ENCODE data around the gene COL16A1.

The COL16A1 gene

DNA sequence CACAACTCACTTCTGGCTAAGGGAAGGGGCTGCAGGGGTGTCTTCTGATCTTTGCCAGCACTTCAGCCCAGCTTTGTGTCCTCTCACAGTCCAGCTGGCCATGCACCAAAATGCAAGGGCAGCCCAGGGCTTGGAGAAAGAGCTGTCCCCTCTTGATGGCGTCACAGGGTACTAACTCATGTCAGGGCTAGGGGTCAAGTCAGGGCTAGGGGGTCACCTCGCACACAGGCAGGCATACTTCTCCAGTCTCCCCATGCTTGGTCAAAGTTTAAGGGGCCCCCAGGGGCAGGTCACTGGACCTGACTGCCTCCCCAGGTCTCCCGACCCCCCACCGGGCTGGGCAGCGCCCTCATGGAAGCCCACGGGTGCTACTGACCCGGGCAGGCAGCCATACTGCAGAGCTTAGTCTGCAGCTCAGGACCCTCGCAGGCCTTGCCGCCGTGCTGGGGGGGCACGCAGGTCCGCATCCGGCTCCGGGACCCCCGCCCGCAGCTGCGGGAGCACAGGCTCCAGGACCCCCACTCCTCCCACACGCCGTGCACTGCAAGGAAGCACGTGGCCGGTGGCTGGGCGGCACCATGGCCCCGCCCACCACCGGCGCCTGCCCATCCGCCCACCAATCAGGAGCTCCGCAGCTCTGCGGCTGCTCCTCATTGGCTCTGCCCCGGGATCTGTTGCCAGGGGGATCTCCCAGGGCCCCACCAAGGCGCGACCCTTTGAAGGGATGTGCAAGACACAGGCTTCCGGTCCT lies 38.8 kb upstream of the COL16A1 start:
- no peaks in the 10 kb centered on the region for H3K79me2 ChIP-seq (ENCODE audit: control insufficient read depth, low read length)
- no peak for TF ChIP-seq EZH2phosphoT487 (IDR thresholded peaks at IDR 0.05; ENCODE audit: borderline replicate concordance, low read length)
- TF ChIP-seq, protein P1, sequence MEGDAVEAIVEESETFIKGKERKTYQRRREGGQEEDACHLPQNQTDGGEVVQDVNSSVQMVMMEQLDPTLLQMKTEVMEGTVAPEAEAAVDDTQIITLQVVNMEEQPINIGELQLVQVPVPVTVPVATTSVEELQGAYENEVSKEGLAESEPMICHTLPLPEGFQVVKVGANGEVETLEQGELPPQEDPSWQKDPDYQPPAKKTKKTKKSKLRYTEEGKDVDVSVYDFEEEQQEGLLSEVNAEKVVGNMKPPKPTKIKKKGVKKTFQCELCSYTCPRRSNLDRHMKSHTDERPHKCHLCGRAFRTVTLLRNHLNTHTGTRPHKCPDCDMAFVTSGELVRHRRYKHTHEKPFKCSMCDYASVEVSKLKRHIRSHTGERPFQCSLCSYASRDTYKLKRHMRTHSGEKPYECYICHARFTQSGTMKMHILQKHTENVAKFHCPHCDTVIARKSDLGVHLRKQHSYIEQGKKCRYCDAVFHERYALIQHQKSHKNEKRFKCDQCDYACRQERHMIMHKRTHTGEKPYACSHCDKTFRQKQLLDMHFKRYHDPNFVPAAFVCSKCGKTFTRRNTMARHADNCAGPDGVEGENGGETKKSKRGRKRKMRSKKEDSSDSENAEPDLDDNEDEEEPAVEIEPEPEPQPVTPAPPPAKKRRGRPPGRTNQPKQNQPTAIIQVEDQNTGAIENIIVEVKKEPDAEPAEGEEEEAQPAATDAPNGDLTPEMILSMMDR (IDR thresholded peaks at IDR 0.05; ENCODE audit: low read depth, low read length, poor library complexity, severe bottlenecking): no peak
- H3K36me3 ChIP-seq (ENCODE audit: control insufficient read depth, low read length): no peaks in the 10 kb centered on the region
- no peak overlapping the region for H3K4me3 ChIP-seq (ENCODE audit: low read length)
- no peaks in the 10 kb centered on the region for H3K9me3 ChIP-seq (ENCODE audit: control insufficient read depth, insufficient read depth, low read length)
- H3K27ac ChIP-seq (ENCODE audit: low read depth, low read length): no peak overlapping the region
- no peaks in the 10 kb centered on the region for H3K9me2 ChIP-seq (replicated peaks; ENCODE audit: control insufficient read depth, low read length)
- H4K20me1 ChIP-seq (ENCODE audit: control insufficient read depth, insufficient read depth, low read depth, low read length): 0 out of 2 replicates have a peak, but pooled peaks cover 3% of the 10 kb centered on the region
- no peak overlapping the region for H3K4me2 ChIP-seq (ENCODE audit: low read length)
- H3K27me3 ChIP-seq (ENCODE audit: control insufficient read depth, low read length): no peaks in the 10 kb centered on the region
- peaks cover 3% of the 10 kb centered on the region for H3F3A ChIP-seq (ENCODE audit: control insufficient read depth, insufficient read depth)
- peaks cover 36% of the 10 kb centered on the region for H3K4me1 ChIP-seq (ENCODE audit: control insufficient read depth, low read length)

DNA sequence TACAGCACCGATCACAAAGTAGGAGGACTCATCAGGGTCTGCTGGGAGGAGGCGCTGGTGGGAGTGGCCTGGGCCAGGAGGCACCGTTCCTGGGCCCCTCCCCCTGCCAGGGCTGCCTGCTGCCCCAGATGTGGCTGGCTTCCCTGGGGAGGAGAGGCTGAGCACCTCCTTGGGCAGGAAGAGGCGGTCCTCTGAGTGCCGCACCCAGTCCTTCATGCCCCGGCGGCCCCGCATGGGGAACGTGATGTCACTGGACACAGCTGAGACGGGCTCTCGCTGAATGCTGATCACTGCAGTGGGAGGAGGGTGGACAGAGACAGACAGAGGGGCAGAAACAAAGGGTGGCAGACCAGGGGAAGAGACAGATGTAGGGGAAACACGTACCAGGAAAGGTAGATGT lies 35.5 kb upstream of the COL16A1 start:
- Histone ChIP-seq H3K4me3 (ENCODE audit: low read length) (no peak overlapping the region), H3K27ac (ENCODE audit: low read depth, low read length) (no peak overlapping the region), H3K4me1 (ENCODE audit: control insufficient read depth, low read length) (peaks cover 19% of the 10 kb centered on the region), H3K27me3 (ENCODE audit: control insufficient read depth, low read length) (peaks cover 2% of the 10 kb centered on the region; the same call in 1 of the 2 replicates), H3K9me3 (ENCODE audit: control insufficient read depth, insufficient read depth, low read length) (no peaks in the 10 kb centered on the region), H3F3A (ENCODE audit: control insufficient read depth, insufficient read depth) (no peaks in the 10 kb centered on the region), H3K79me2 (ENCODE audit: control insufficient read depth, low read length) (no peaks in the 10 kb centered on the region), H3K9me2 (replicated peaks; ENCODE audit: control insufficient read depth, low read length) (no peaks in the 10 kb centered on the region), H3K4me2 (ENCODE audit: low read length) (peak overlapping the region; percentile 51), H4K20me1 (ENCODE audit: control insufficient read depth, insufficient read depth, low read depth, low read length) (no peaks in the 10 kb centered on the region), H3K36me3 (ENCODE audit: control insufficient read depth, low read length) (no peaks in the 10 kb centered on the region)
- TF ChIP-seq EZH2phosphoT487 (IDR thresholded peaks at IDR 0.05; ENCODE audit: borderline replicate concordance, low read length): no peak

GRCh38 chr1:31736675-31737074 lies 32.9 kb upstream of the COL16A1 start:
- no peaks in the 10 kb centered on the region for H4K20me1 ChIP-seq (ENCODE audit: control insufficient read depth, insufficient read depth, low read depth, low read length)
- H3K4me1 ChIP-seq (ENCODE audit: control insufficient read depth, low read length): peaks cover 12% of the 10 kb centered on the region
- H3F3A ChIP-seq (ENCODE audit: control insufficient read depth, insufficient read depth): no peaks in the 10 kb centered on the region
- no peaks in the 10 kb centered on the region for H3K36me3 ChIP-seq (ENCODE audit: control insufficient read depth, low read length)
- H3K4me2 ChIP-seq (ENCODE audit: low read length): no peak overlapping the region
- no peaks in the 10 kb centered on the region for H3K79me2 ChIP-seq (ENCODE audit: control insufficient read depth, low read length)
- peaks cover 8% of the 10 kb centered on the region; the same call in 1 of the 2 replicates for H3K27me3 ChIP-seq (ENCODE audit: control insufficient read depth, low read length)
- no peak for TF ChIP-seq EZH2phosphoT487 (IDR thresholded peaks at IDR 0.05; ENCODE audit: borderline replicate concordance, low read length)
- TF ChIP-seq, protein P1 (IDR thresholded peaks at IDR 0.05; ENCODE audit: low read depth, low read length, poor library complexity, severe bottlenecking): no peak
- no peaks in the 10 kb centered on the region for H3K9me3 ChIP-seq (ENCODE audit: control insufficient read depth, insufficient read depth, low read length)
- H3K27ac ChIP-seq (ENCODE audit: low read depth, low read length): no peak overlapping the region
- no peaks in the 10 kb centered on the region for H3K9me2 ChIP-seq (replicated peaks; ENCODE audit: control insufficient read depth, low read length)
- H3K4me3 ChIP-seq (ENCODE audit: low read length): no peak overlapping the region

DNA sequence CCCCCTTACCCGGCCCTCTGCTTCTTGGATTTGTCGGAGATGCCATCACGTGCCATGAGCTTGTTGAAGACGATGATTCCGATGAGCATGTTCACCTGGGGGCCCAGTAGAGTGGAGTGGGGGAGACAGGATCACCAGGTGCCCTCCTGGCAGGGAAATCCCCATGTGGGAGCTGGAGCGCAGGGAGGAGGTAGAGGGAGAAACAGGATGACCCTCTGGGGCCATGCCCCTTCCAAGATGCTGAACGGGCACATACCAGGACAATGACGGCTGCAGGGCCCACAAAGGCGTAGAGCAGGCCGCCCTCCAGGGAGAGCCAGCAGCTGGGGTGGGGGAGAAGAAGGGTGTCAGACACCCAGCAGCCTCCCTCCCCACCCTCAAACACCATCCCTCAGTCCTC lies 31.8 kb upstream of the COL16A1 start:
- no peak overlapping the region for H3K4me2 ChIP-seq (ENCODE audit: low read length)
- no peaks in the 10 kb centered on the region for H3K36me3 ChIP-seq (ENCODE audit: control insufficient read depth, low read length)
- no peaks in the 10 kb centered on the region for H3F3A ChIP-seq (ENCODE audit: control insufficient read depth, insufficient read depth)
- no peaks in the 10 kb centered on the region for H3K9me3 ChIP-seq (ENCODE audit: control insufficient read depth, insufficient read depth, low read length)
- peaks cover 12% of the 10 kb centered on the region for H3K4me1 ChIP-seq (ENCODE audit: control insufficient read depth, low read length)
- no peak for TF ChIP-seq EZH2phosphoT487 (IDR thresholded peaks at IDR 0.05; ENCODE audit: borderline replicate concordance, low read length)
- TF ChIP-seq, protein P1 (IDR thresholded peaks at IDR 0.05; ENCODE audit: low read depth, low read length, poor library complexity, severe bottlenecking): no peak
- H3K27ac ChIP-seq (ENCODE audit: low read depth, low read length): no peak overlapping the region
- peaks cover 8% of the 10 kb centered on the region; the same call in 1 of the 2 replicates for H3K27me3 ChIP-seq (ENCODE audit: control insufficient read depth, low read length)
- H4K20me1 ChIP-seq (ENCODE audit: control insufficient read depth, insufficient read depth, low read depth, low read length): no peaks in the 10 kb centered on the region
- H3K79me2 ChIP-seq (ENCODE audit: control insufficient read depth, low read length): no peaks in the 10 kb centered on the region
- H3K4me3 ChIP-seq (ENCODE audit: low read length): no peak overlapping the region
- H3K9me2 ChIP-seq (replicated peaks; ENCODE audit: control insufficient read depth, low read length): no peaks in the 10 kb centered on the region

Data from DOHH2 (cell line).